ENCODE results near the gene GPC3.

- TF ChIP-seq CTCF (conservative IDR thresholded peaks at IDR 0.05; ENCODE audit: low read depth, low read length) (no peak), EZH2 (IDR thresholded peaks at IDR 0.05; ENCODE audit: borderline replicate concordance, low read depth, low read length, poor library complexity, severe bottlenecking) (no peak)
These were observed 22.3 kb upstream of the GPC3 start for GRCh38 chrX:134007716-134008115.
